GM21381 (cell line): Measurements from ENCODE around the gene MAPKAP1.

ENCODE experiments used
- ATAC-seq: cut with Tn5 transposase; IDR thresholded peaks from one replicate; pipeline ENCODE4 v1.9.1; 2021; ENCODE audit warnings: mild to moderate bottlenecking, moderate library complexity; ENCODE audit not compliant: unreplicated experiment

Gene MAPKAP1

DNA sequence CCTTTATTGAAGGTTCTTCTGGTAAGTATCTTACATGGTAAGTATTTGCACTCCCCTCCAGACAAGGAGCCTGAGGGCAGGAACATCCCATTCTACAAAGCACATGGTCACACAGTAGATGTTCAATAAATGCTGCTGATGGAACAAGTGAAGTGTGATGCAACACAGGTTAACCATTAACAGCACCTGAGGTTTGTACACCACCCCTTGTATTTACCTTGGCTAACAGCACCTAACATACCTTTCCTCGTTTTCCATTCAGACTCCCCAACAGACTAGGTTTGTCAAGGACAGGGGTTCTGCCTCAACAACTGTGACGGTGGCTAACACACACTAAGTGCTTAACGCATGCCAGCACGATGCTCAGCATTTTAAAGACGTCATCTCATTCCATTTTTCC is 213.6 kb downstream of the MAPKAP1 start:
- no peak for ATAC-seq

DNA sequence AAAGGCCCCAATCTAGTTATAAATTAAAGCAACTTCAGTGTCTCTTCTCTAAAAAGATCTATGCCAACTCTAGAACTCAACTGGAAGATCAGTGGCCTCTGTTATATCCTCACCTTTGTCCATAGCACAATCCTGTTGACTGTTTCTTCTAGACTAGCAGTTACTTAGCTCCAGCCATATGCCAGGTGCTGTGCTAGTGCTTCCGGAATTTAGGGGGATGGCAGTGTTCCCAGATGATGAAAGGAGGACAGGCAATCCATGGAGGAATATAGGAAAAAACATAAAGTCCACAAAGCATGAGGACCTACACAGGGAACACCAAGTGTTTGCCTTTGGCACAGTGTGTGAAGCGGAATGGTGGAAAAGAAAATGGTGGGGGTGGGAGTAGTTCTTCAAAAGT is 214.3 kb downstream of the MAPKAP1 start:
- no peak for ATAC-seq

- no peak for ATAC-seq
Measured at GRCh38 chr9:125487842-125488241, 219.2 kb downstream of the MAPKAP1 start.

DNA sequence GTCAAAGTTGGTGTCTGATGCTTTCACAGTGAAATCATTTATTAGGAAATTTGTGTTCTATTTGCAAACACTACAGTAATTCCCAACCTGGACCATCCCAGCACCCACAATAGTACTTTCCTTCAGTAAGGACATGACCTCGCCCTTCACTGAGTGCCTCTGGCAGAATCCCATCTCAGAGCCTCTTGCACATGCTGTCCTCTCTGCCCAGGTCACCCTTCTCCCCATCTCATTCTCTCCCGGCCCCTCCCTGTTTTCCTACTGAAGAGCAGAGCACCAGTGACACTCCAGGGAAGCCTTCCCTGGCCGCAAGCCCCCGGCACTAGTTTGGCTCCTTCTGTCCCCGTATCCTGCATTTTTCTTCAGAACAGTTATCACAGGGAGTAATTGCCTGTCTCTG is 220.4 kb downstream of the MAPKAP1 start:
- ATAC-seq, result no peak

GRCh38 chr9:125486152-125486508 is 220.9 kb downstream of the MAPKAP1 start:
- no peak for ATAC-seq

DNA sequence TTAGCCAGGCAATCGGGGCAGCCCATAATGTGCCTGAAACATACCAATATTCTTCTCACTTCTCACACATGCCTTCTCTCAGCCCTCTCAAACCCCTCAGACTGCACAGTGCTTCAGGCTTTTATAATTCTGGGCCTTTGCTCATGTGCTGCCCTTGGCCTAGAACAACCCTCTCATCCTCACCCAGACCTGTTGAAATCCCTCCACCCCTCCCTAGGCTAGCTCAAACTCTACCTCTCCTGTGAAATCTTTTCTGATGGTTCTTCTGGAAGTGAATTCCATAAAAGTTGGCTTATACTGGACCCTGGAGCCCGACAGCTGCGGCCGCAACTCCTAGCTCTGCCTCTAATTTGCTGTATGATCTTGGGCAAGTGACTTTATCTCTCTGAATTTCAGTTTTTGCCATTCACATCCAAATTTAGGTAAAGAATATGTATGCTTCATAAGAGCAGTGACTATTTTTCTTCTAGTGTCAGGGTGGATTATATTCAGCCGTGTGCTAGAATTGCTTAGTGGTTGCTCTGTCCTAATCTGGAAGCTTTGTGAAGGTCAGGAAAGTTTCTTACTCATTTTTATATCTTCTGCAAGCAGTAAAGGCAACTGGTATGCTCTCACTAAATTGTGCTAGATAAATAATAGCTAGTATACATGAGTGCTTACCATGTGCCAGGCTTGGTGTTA is 221.4 kb downstream of the MAPKAP1 start:
- ATAC-seq, result no peak

DNA sequence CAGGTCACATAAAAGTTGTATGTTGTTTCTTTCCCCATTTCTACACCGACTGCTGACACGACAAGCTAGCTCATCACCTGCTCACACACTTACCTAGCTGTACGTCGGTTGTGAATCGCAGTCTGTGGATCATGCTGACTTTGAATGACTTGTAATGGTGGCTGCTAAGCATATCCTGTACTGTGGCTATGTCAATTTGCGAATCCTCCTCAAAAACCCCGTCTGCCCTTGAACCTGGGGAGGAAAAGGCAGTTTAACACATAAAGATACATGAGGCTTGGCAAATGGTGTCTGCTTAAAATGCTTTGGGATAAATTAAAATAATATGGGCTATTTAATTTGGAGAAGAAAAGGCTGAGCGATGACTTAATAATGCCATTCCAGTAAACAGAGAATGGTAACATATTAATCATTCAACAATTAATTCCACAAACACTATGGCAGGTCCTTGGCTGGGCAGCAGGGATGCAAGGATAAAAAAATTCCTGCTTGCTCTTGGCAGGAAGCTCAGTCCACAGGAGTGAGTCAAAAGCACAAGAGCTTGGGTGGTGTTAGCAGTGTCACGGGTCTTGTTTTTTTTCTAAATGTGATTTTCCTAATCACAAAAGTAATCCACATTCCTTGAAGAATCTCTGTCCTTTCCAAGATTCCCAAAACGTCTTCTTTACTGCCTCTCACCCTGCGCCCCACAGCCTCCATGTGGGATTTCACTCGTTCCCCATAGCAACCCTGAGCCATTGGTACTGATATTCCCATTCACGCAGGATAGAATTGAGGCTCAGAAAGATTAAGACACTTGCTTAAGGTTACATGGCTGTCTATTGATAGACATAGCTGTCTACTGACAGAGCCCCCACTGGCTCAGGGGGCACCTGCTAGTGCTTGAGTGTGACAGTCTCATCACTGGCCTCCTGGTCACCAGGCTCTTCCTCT is 222.4 kb downstream of the MAPKAP1 start:
- ATAC-seq, result no peak

GRCh38 chr9:125483697-125484096 is 223.3 kb downstream of the MAPKAP1 start:
- no peak for ATAC-seq

DNA sequence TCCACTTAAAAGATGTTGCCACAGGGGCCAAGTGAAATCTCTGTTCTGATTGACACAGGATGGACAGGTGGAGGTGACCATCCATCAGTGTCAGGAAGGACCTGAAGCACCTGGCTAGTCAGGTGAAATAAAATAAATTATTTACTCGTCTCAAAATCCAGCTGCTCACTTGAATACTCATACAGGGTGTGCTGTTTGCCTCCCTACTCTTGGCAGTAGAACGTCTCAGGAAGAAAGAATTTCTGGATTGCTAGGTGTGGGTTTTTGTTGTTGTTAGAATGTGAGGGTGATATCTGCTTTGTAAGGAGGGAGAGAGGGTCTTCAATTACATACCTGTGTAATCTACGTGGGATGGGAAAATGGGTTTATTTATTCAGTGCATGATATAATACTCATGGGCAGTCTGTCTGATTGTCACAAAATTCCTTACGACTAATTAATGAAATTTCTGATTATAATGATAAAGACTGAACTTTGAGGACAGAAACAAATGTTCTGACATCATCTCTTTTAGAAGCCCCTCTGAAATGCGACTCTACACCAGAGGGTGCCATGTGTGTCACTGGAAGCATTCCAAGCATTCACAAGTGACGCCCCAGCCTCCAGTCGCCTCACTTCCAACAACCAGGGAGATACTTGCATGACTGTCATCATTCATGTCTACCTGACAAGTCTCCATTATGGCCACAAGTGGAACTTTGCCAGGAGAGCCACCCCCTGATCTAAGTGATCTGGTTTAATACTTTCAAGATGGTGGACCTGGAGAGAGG is 227.0 kb downstream of the MAPKAP1 start:
- ATAC-seq, result no peak

DNA sequence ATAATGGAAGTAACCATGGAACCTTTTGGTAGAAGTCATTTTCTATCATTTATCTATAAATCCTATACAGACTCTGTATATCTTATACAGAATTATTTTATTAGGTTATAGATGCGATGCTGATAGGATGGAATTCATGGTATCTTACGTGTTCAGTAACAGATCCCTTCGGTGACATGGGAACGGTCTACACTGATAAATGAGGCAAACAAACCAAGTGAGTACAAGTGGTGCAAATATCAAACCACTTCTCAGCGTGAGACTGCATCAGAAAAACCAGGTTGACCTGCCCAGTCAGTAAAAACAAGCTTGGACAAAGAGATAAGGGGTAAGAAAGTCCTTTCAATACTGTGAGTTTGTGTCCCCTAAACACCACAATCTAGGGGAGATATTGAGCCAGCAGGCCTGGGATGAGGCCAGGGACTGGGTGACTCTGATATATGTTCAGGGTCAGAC is 229.9 kb downstream of the MAPKAP1 start:
- no peak for ATAC-seq

GRCh38 chr9:125476645-125477044 is 230.4 kb downstream of the MAPKAP1 start:
- no peak for ATAC-seq

DNA sequence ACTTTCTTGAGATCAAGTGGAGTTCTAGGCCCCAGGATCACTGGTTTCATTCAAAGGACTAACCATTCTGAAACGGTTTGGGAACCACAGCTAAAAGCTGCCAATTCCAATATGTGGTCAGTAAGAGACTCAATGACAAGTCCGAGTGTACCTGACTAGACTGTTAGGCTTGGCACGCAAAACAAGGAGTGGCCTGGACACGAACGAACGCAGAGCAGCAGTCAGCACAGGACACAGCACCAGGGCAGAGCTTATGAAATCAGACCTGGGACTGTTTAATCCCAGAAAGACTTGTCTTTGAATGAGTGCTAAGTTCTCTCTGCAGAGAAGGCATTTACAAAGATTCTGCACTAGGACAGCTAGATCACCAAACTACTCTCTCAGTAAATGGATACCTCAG is 231.6 kb downstream of the MAPKAP1 start:
- ATAC-seq, result no peak

- ATAC-seq, result no peak
Measured at GRCh38 chr9:125472926-125473701, 233.9 kb downstream of the MAPKAP1 start.

GRCh38 chr9:125472562-125472925 is 234.5 kb downstream of the MAPKAP1 start:
- ATAC-seq, result no peak

DNA sequence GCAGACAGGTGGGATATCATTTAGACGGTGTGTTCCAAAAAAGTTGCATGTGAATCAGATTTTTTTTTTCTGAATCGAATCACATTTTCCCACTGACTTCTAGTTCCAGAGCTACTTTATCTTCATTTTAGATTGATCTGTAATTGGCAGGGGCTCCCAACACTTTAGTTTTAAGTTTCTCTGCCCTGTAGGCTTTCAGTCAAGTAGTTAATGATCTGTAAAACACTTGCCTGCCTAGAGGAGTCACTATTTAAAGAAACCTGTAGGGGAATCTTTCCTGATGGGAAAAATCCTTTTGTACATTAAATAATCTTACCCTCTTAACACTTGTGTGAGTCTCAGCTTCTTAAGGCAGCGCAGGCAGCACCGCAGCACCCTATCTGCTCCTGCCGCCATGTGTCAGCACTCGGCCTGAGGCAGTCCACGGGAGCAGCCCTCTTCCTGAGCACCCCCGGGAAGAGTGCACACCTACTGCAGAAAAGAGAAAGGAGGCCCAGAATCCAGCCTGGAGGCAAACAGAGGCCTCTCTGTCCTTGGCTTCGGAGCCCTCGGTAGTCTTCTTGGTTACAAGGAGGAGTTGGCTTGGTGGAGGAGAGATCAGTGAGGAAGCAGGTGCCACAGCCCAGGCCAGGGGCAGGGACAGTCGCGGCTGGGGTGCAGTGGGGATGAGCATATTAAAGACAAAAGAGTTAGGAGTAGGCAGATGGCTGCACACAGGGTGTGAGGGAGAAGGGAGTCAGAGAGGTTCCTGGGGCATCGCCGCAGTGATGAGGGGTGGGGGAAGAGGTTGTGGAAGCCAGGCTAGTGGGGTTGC is 236.0 kb downstream of the MAPKAP1 start:
- ATAC-seq, result no peak

GRCh38 chr9:125470189-125470588 is 236.8 kb downstream of the MAPKAP1 start:
- ATAC-seq, result no peak

GRCh38 chr9:125468646-125469045 is 238.4 kb downstream of the MAPKAP1 start:
- ATAC-seq, result no peak

DNA sequence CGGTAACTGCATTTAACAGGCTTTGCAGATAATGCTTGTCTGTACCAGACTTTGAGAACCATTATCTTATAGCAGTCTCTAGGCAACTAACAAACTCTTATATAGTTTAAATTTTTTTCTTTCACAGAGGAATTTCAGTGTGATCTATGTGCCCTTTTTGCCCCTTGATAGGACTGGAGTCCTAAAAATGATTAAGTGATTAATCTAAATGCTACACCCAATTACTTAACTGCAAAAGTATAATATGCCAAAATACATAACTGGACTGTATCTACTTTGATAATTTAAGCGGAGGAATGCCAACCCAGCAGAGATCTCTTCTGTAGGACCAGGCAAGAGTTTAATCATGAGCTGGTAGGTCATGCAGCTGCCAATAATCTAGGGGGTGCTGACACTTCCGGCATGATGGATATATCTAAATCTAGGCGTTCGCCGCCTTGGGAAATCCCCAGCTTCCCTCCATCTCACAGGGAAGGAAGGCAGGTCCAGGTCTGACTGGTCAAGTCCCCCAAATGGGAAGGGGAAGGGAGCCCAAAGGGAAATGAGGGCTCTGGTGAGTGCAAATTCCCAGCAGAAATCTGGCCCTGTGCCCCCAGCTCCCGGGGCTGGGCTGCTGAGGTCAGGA is 239.8 kb downstream of the MAPKAP1 start:
- ATAC-seq, result no peak

GRCh38 chr9:125466411-125466810 is 240.6 kb downstream of the MAPKAP1 start:
- ATAC-seq, result no peak
